ENCODE data around the gene PACSIN1. TPM values are rescaled to one million over a fixed set of nuclear protein-coding genes. Genes with fewer than 3 reads are reported as not detected.

PACSIN1 gene
- total RNA-seq, 1 experiment from 2014 or later: not detected

GRCh38 chr6:34441526-34441925 lies 24.4 kb upstream of the PACSIN1 start:
- H3K27ac ChIP-seq (ENCODE audit: low read depth, low read length, poor library complexity, severe bottlenecking): no peak overlapping the region
- TF ChIP-seq CTCF (conservative IDR thresholded peaks at IDR 0.05; ENCODE audit: low read depth, low read length): no peak
- TF ChIP-seq EZH2 (IDR thresholded peaks at IDR 0.05; ENCODE audit: borderline replicate concordance, low read depth, low read length, poor library complexity, severe bottlenecking): no peak
- H3K27me3 ChIP-seq (replicated peaks; ENCODE audit: insufficient read depth, low read depth, low read length, poor library complexity): no peaks in the 10 kb centered on the region
- no peak overlapping the region for H3K4me3 ChIP-seq (ENCODE audit: low read depth, low read length, poor library complexity, severe bottlenecking)
- no peaks in the 10 kb centered on the region for H3K36me3 ChIP-seq (ENCODE audit: insufficient read depth, low read length, poor library complexity, severe bottlenecking)
- POLR2A ChIA-PET (ENCODE audit: low non-redundant PET): no interaction called here
- CTCF ChIA-PET: no interaction called here
- no peak for DNase-seq (ENCODE audit: low spot score)
- intact Hi-C loops (cut with micrococcal nuclease; ENCODE audit: unreplicated experiment): no loop called here
- BruUV-seq (replicated peaks): no TSS peak
- no peaks in the 10 kb centered on the region for H3K4me1 ChIP-seq (ENCODE audit: insufficient read depth, low read length, poor library complexity, severe bottlenecking)
- no peaks in the 10 kb centered on the region for H3K9me3 ChIP-seq (ENCODE audit: low read depth, low read length, poor library complexity, severe bottlenecking)

GRCh38 chr6:34445313-34445860 lies 20.5 kb upstream of the PACSIN1 start:
- no peaks in the 10 kb centered on the region for H3K4me1 ChIP-seq (ENCODE audit: insufficient read depth, low read length, poor library complexity, severe bottlenecking)
- ChIA-PET CTCF (no interaction called here), POLR2A (ENCODE audit: low non-redundant PET) (no interaction called here)
- no peak for DNase-seq (ENCODE audit: low spot score)
- H3K9me3 ChIP-seq (ENCODE audit: low read depth, low read length, poor library complexity, severe bottlenecking): no peaks in the 10 kb centered on the region
- intact Hi-C loops (cut with micrococcal nuclease; ENCODE audit: unreplicated experiment): no loop called here
- no peak for TF ChIP-seq CTCF (conservative IDR thresholded peaks at IDR 0.05; ENCODE audit: low read depth, low read length)
- no peak for TF ChIP-seq EZH2 (IDR thresholded peaks at IDR 0.05; ENCODE audit: borderline replicate concordance, low read depth, low read length, poor library complexity, severe bottlenecking)
- no peak overlapping the region for H3K27ac ChIP-seq (ENCODE audit: low read depth, low read length, poor library complexity, severe bottlenecking)
- no peaks in the 10 kb centered on the region for H3K27me3 ChIP-seq (replicated peaks; ENCODE audit: insufficient read depth, low read depth, low read length, poor library complexity)
- no peak overlapping the region for H3K4me3 ChIP-seq (ENCODE audit: low read depth, low read length, poor library complexity, severe bottlenecking)
- H3K36me3 ChIP-seq (ENCODE audit: insufficient read depth, low read length, poor library complexity, severe bottlenecking): no peaks in the 10 kb centered on the region
- no TSS peak for BruUV-seq (replicated peaks)

- TF ChIP-seq EZH2 (IDR thresholded peaks at IDR 0.05; ENCODE audit: borderline replicate concordance, low read depth, low read length, poor library complexity, severe bottlenecking): no peak
- no peak for TF ChIP-seq CTCF (conservative IDR thresholded peaks at IDR 0.05; ENCODE audit: low read depth, low read length)
- no peak for DNase-seq (ENCODE audit: low spot score)
- CTCF ChIA-PET: no interaction called here
- POLR2A ChIA-PET (ENCODE audit: low non-redundant PET): no interaction called here
- H3K36me3 ChIP-seq (ENCODE audit: insufficient read depth, low read length, poor library complexity, severe bottlenecking): no peaks in the 10 kb centered on the region
- intact Hi-C loops (cut with micrococcal nuclease; ENCODE audit: unreplicated experiment): no loop called here
- H3K4me3 ChIP-seq (ENCODE audit: low read depth, low read length, poor library complexity, severe bottlenecking): no peak overlapping the region
- H3K27ac ChIP-seq (ENCODE audit: low read depth, low read length, poor library complexity, severe bottlenecking): no peak overlapping the region
- no peaks in the 10 kb centered on the region for H3K9me3 ChIP-seq (ENCODE audit: low read depth, low read length, poor library complexity, severe bottlenecking)
- H3K27me3 ChIP-seq (replicated peaks; ENCODE audit: insufficient read depth, low read depth, low read length, poor library complexity): no peaks in the 10 kb centered on the region
- BruUV-seq (replicated peaks): no TSS peak
- H3K4me1 ChIP-seq (ENCODE audit: insufficient read depth, low read length, poor library complexity, severe bottlenecking): no peaks in the 10 kb centered on the region
Measured at GRCh38 chr6:34447386-34447785, 18.5 kb upstream of the PACSIN1 start.
